GM19372 (cell line): ENCODE measurements around the gene EXOC3.

Experiments
- ATAC-seq: cut with Tn5 transposase; IDR thresholded peaks from one replicate; pipeline ENCODE4 v1.9.1; 2021; ENCODE audit warnings: mild to moderate bottlenecking, low read depth, moderate library complexity; ENCODE audit not compliant: unreplicated experiment

Gene EXOC3

GRCh38 chr5:453725-454481, 10.9 kb downstream of the EXOC3 start:
- ATAC-seq, result no peak

- no peak for ATAC-seq
Observed at GRCh38 chr5:454936-455335, 12.0 kb downstream of the EXOC3 start.

GRCh38 chr5:455806-456205, 12.8 kb downstream of the EXOC3 start:
- ATAC-seq, result no peak

- no peak for ATAC-seq
Observed at GRCh38 chr5:456351-457194, 13.6 kb downstream of the EXOC3 start.

GRCh38 chr5:457195-457961, 14.4 kb downstream of the EXOC3 start:
- ATAC-seq, result no peak

- ATAC-seq, result no peak
Observed at GRCh38 chr5:458547-459353, 15.8 kb downstream of the EXOC3 start.

GRCh38 chr5:459562-460272, 16.7 kb downstream of the EXOC3 start:
- ATAC-seq, result no peak

- ATAC-seq, result no peak
Observed at GRCh38 chr5:460273-460625, 17.3 kb downstream of the EXOC3 start.

GRCh38 chr5:462051-462481, 19.1 kb downstream of the EXOC3 start:
- no peak for ATAC-seq

- no peak for ATAC-seq
Observed at GRCh38 chr5:463301-463700, 20.3 kb downstream of the EXOC3 start.

- ATAC-seq, result no peak
Observed at GRCh38 chr5:463952-464351, 21.0 kb downstream of the EXOC3 start.

GRCh38 chr5:464446-464842, 21.5 kb downstream of the EXOC3 start:
- ATAC-seq, result no peak

GRCh38 chr5:464843-465590, 22.0 kb downstream of the EXOC3 start:
- no peak for ATAC-seq

GRCh38 chr5:465591-466403, 22.8 kb downstream of the EXOC3 start:
- ATAC-seq, result no peak

- ATAC-seq, result no peak
Observed at GRCh38 chr5:466661-467310, 23.8 kb downstream of the EXOC3 start.

- no peak for ATAC-seq
Observed at GRCh38 chr5:468401-468800, 25.4 kb downstream of the EXOC3 start.

GRCh38 chr5:469752-470483, 26.9 kb downstream of the EXOC3 start:
- ATAC-seq, result no peak
